HepG2 (cell line): Measurements from ENCODE around the gene WDR27. TPM values are rescaled to one million over a fixed set of nuclear protein-coding genes. Genes with fewer than 3 reads are reported as not detected.

ENCODE experiments used
- ATF3 ChIP-seq: sonication (generic); formaldehyde crosslinking; IDR thresholded peaks from 2 replicates; pipeline ENCODE4 v1.4.0; 2020; ENCODE audit warnings: missing genetic modification reagents
- FUBP1 ChIP-seq: sonication (generic); formaldehyde crosslinking; IDR thresholded peaks from 2 replicates; pipeline ENCODE4 v1.5.1; 2020; ENCODE audit warnings: missing genetic modification reagents, mild to moderate bottlenecking, borderline replicate concordance
- HMG20A ChIP-seq: IDR thresholded peaks from 2 replicates; pipeline ENCODE4 v1.6.1; 2016; ENCODE audit warnings: borderline replicate concordance
- MBNL3 ChIP-seq: fragments of 250-450 bp; sonication (Bioruptor Pico); conservative IDR thresholded peaks from 2 replicates; pipeline ENCODE4 v1.8.0; 2022; ENCODE audit warnings: mild to moderate bottlenecking, inconsistent platforms
- NFAT5 ChIP-seq: sonication (generic); formaldehyde crosslinking; IDR thresholded peaks from 2 replicates; pipeline ENCODE4 v1.4.0; 2020; ENCODE audit warnings: missing genetic modification reagents
- ZFP82 ChIP-seq: sonication (generic); formaldehyde crosslinking; IDR thresholded peaks from 2 replicates; pipeline ENCODE4 v1.5.1; 2020; ENCODE audit warnings: mild to moderate bottlenecking, missing genetic modification reagents, borderline replicate concordance
- ZNF180 ChIP-seq: sonication (generic); formaldehyde crosslinking; IDR thresholded peaks from 2 replicates; pipeline ENCODE4 v1.4.0; 2020; ENCODE audit warnings: low read depth, missing genetic modification reagents, borderline replicate concordance
- ZNF280B ChIP-seq: sonication (generic); formaldehyde crosslinking; IDR thresholded peaks from 2 replicates; pipeline ENCODE4 v1.5.0; 2020; ENCODE audit warnings: missing genetic modification reagents, mild to moderate bottlenecking, borderline replicate concordance
- ZNF460 ChIP-seq: sonication (generic); formaldehyde crosslinking; IDR thresholded peaks from 2 replicates; pipeline ENCODE4 v1.5.1; 2020; ENCODE audit warnings: missing genetic modification reagents, mild to moderate bottlenecking, borderline replicate concordance
- ZNF557 ChIP-seq: sonication (generic); formaldehyde crosslinking; IDR thresholded peaks from 2 replicates; pipeline ENCODE4 v1.4.0; 2020; ENCODE audit warnings: missing genetic modification reagents
- ZNF597 ChIP-seq: sonication (generic); formaldehyde crosslinking; IDR thresholded peaks from 2 replicates; pipeline ENCODE4 v1.5.0; 2020; ENCODE audit warnings: missing genetic modification reagents
- ZNF687 ChIP-seq: sonication (generic); formaldehyde crosslinking; IDR thresholded peaks from 2 replicates; pipeline ENCODE4 v1.5.1; 2020; ENCODE audit warnings: mild to moderate bottlenecking, missing genetic modification reagents, moderate library complexity
- polyA plus RNA-seq, 8 experiments: library from polyadenylated mRNA; depleted of rRNA in 3 of 8; stranded (reverse) in 7 of 8; unstranded in 1 of 8; fragments of >200 nt; fragmentation: Illumina TruSeq in 4 of 8; extraction: Trizol in 4 of 8; gene quantifications; 2 replicates each; pipeline versions ENCODE4 v1.2.1 to v1.2.3, GENCODE V29; 2011 to 2016; ENCODE audit warnings: low read depth in 4 of 8, missing spikeins in 1 of 8, mixed read lengths in 1 of 8; ENCODE audit not compliant: insufficient read depth in 1 of 8
- total RNA-seq, 5 experiments: library from RNA; depleted of rRNA; stranded (reverse); fragments of >200 nt; fragmentation: Illumina TruSeq; extraction: Trizol; gene quantifications; 2 replicates each; pipeline ENCODE4 v1.2.3, GENCODE V29; 2016; ENCODE audit warnings: low read depth in 1 of 5

WDR27 gene
- total and polyA plus RNA-seq, 2 of the 13 experiments (the other 11 are each of a cell fraction or from before 2014, with no cell fraction given): 34.1 to 80.3 TPM

GRCh38 chr6:169702840-169703246 is 1.0 kb upstream of the WDR27 start (continued):
- TF ChIP-seq ZNF280B (no peak), ZNF597 (no peak), ATF3 (CRISPR knock-in tag) (peak; percentile 4; the same call in 1 of the 2 replicates), FUBP1 (CRISPR knock-in tag) (0 out of 2 replicates have a peak, but pooled peaks have one; percentile 45), ZNF180 (CRISPR knock-in tag) (no peak), HMG20A (CRISPR knock-in tag) (no peak), ZNF687 (CRISPR knock-in tag) (no peak; the same call in 1 of the 2 replicates), ZNF460 (no peak), NFAT5 (CRISPR knock-in tag) (no peak), MBNL3 (CRISPR knock-in tag) (0 out of 2 replicates have a peak, but pooled peaks have one; percentile 13), ZNF557 (CRISPR knock-in tag) (no peak), ZFP82 (no peak)
